Astrocyte (in vitro differentiated cells and primary cell): Measurements from ENCODE around the gene IFT22. TPM values are rescaled to one million over a fixed set of nuclear protein-coding genes. Genes with fewer than 3 reads are reported as not detected.
A peak's percentile ranks its signal among the peaks of the same experiment; 100 is the strongest.
"Not testable (repeated sequence)": the region's sequence is repeated elsewhere in the genome, so short reads cannot be mapped to it uniquely, and the experiment has no call there.

Experiments used
- DNase-seq: peaks from one replicate; pipeline ENCODE4 v3.0.0-alpha.2; 2010; ENCODE audit warnings: low read depth
- FAIRE-seq: peaks from 2 replicates; lab custom pipeline; 2011; peaks lifted over from hg19 to GRCh38; lab: Jason Lieb, UNC
- H2AFZ ChIP-seq: 2 replicates; pipeline ENCODE4 v1.6.0; 2012; ENCODE audit warnings: low read depth, low read length, inconsistent platforms
- H3K27ac ChIP-seq: 2 replicates; pipeline ENCODE4 v1.5.1; 2011; ENCODE audit warnings: low read depth, low read length, inconsistent platforms
- H3K27me3 ChIP-seq: 2 replicates; pipeline ENCODE4 v1.6.0; 2011; ENCODE audit warnings: low read length, inconsistent platforms; ENCODE audit not compliant: insufficient read depth
- H3K36me3 ChIP-seq: 2 replicates; pipeline ENCODE4 v1.5.1; 2011; ENCODE audit warnings: low read length, inconsistent platforms; ENCODE audit not compliant: insufficient read depth
- H3K4me1 ChIP-seq: 2 replicates; pipeline ENCODE4 v1.5.1; 2011; ENCODE audit warnings: low read length, inconsistent platforms; ENCODE audit not compliant: insufficient read depth
- H3K4me2 ChIP-seq: 2 replicates; pipeline ENCODE4 v1.6.0; 2012; ENCODE audit warnings: low read length, inconsistent platforms
- H3K4me3 ChIP-seq: 2 replicates; pipeline ENCODE4 v1.5.1; 2011; ENCODE audit warnings: low read depth, mild to moderate bottlenecking, low read length, inconsistent platforms; ENCODE audit not compliant: insufficient read depth
- H3K79me2 ChIP-seq: 2 replicates; pipeline ENCODE4 v1.6.0; 2012; ENCODE audit warnings: mild to moderate bottlenecking, low read length, inconsistent platforms; ENCODE audit not compliant: insufficient read depth
- H3K9ac ChIP-seq: 2 replicates; pipeline ENCODE4 v1.6.0; 2012; ENCODE audit warnings: mild to moderate bottlenecking, low read length, inconsistent platforms
- H3K9me3 ChIP-seq: 2 replicates; pipeline ENCODE4 v1.5.1; 2012; ENCODE audit warnings: low read depth, mild to moderate bottlenecking, low read length, inconsistent platforms; ENCODE audit not compliant: insufficient read depth
- H4K20me1 ChIP-seq: 2 replicates; pipeline ENCODE4 v1.6.0; 2012; ENCODE audit warnings: low read length, inconsistent platforms; ENCODE audit not compliant: insufficient read depth
- H3K27ac Mint-ChIP-seq: one replicate; pipeline ENCODE4 v1.8.0; 2021; ENCODE audit warnings: mild to moderate bottlenecking, mixed read lengths; ENCODE audit not compliant: unreplicated experiment
- H3K27me3 Mint-ChIP-seq: one replicate; pipeline ENCODE4 v1.8.0; 2021; ENCODE audit warnings: low read depth, mixed read lengths; ENCODE audit not compliant: unreplicated experiment
- H3K36me3 Mint-ChIP-seq: one replicate; pipeline ENCODE4 v1.8.0; 2021; ENCODE audit warnings: low read depth, mixed read lengths; ENCODE audit not compliant: unreplicated experiment
- H3K4me1 Mint-ChIP-seq: one replicate; pipeline ENCODE4 v1.8.0; 2021; ENCODE audit warnings: low read depth, mixed read lengths; ENCODE audit not compliant: unreplicated experiment
- H3K4me3 Mint-ChIP-seq: one replicate; pipeline ENCODE4 v1.8.0; 2021; ENCODE audit warnings: mild to moderate bottlenecking, moderate library complexity, mixed read lengths; ENCODE audit not compliant: unreplicated experiment
- H3K9me3 Mint-ChIP-seq: one replicate; pipeline ENCODE4 v1.8.0; 2021; ENCODE audit warnings: mild to moderate bottlenecking, mixed read lengths; ENCODE audit not compliant: unreplicated experiment
- EZH2 ChIP-seq: IDR thresholded peaks from 2 replicates; pipeline ENCODE4 v1.6.1; 2012; ENCODE audit warnings: mild to moderate bottlenecking, low read length, inconsistent platforms; ENCODE audit not compliant: insufficient read depth
- total RNA-seq: library from RNA; stranded (reverse); gene quantifications from 2 replicates; pipeline ENCODE4 v1.2.1, GENCODE V29; 2021
- TF ChIP-seq, protein P1 (sequence below): IDR thresholded peaks from 2 replicates; pipeline ENCODE4 v1.5.1; 2011; ENCODE audit warnings: low read depth, mild to moderate bottlenecking, inconsistent platforms, low read length, moderate library complexity; ENCODE audit not compliant: insufficient read depth

Gene IFT22
- total RNA-seq, 1 donor from 2014 or later, result 20.9 TPM

DNA sequence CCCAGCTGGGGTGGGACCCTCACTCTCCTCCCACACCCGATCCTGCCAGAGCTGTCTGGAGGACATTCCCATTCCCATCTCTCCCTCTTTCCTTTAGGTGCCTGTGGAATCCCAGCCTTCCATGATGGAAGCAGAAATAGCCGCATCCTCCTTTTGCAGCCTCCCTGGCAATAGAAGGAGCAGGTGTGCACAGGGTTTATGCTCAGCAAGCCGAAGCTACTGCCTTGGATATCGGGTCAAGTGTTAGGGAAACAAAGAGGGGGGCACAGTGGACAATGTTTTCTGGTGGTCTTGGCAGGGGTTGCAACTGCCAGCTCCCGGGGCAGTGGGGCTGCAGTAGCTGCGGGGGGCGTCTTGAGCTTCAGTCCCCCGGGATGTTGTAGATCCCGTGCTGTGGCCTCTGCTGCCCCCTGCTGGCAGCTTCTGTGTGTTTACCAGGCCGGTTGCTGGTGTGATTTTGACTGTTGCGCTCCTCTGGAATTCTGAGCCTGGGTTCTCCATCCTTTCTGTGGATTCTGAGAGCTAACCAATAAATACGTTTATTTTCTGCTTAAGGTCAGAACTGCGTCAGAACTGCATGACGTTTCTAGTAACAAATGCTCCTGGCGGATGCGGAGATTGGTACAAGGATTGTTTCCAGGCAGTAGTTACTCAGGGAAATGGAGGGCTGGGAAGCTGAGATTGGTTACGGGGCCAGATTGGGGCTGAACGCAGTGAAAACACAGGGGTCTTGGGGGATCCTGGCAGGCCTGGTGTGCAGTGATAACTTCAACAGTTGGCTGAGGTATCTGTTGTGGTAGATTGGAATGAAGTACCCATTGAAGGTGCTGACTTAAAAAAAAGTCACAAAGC, 31.2 kb downstream of the IFT22 start:
- not testable (repeated sequence) for FAIRE-seq, H3K4me1 ChIP-seq, H3K4me3 ChIP-seq, H3K27ac ChIP-seq, H3K36me3 ChIP-seq, H3K9me3 ChIP-seq, H3K4me3 Mint-ChIP-seq, H2AFZ ChIP-seq, H3K79me2 ChIP-seq, H3K9ac ChIP-seq, H3K27me3 ChIP-seq, H3K4me2 ChIP-seq, H3K27ac Mint-ChIP-seq, H3K36me3 Mint-ChIP-seq, H3K4me1 Mint-ChIP-seq, H3K9me3 Mint-ChIP-seq, H4K20me1 ChIP-seq, DNase-seq
- peaks cover 54% of the 10 kb centered on the region for H3K27me3 Mint-ChIP-seq
- TF ChIP-seq, protein P1, sequence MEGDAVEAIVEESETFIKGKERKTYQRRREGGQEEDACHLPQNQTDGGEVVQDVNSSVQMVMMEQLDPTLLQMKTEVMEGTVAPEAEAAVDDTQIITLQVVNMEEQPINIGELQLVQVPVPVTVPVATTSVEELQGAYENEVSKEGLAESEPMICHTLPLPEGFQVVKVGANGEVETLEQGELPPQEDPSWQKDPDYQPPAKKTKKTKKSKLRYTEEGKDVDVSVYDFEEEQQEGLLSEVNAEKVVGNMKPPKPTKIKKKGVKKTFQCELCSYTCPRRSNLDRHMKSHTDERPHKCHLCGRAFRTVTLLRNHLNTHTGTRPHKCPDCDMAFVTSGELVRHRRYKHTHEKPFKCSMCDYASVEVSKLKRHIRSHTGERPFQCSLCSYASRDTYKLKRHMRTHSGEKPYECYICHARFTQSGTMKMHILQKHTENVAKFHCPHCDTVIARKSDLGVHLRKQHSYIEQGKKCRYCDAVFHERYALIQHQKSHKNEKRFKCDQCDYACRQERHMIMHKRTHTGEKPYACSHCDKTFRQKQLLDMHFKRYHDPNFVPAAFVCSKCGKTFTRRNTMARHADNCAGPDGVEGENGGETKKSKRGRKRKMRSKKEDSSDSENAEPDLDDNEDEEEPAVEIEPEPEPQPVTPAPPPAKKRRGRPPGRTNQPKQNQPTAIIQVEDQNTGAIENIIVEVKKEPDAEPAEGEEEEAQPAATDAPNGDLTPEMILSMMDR, result peak; percentile 40

DNA sequence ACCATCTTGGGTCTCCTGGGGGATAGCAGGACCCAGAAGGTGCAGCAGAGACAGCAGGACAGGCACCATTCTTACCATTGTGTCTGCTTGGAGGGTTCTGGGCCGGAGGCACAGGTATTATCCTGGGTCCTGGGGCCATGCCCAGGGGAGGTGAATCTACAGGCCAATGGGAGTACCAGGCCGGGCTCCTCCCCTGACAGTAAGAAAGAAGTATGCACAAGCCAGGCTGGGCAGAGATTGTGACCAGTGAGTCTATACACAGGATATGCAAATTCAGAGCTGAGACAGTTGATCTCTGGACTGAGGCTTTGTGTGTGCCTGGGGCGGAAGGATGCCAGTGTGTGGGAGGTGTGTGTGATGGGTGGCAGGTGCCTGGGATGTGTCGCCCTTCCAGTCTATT, 31.9 kb downstream of the IFT22 start:
- not testable (repeated sequence) for H3K9me3 ChIP-seq, H3K27ac ChIP-seq, H3K4me1 Mint-ChIP-seq, H2AFZ ChIP-seq, H3K4me3 ChIP-seq, DNase-seq, H3K36me3 ChIP-seq, H3K79me2 ChIP-seq, H3K4me2 ChIP-seq, H3K9ac ChIP-seq, FAIRE-seq, H3K4me3 Mint-ChIP-seq, H3K4me1 ChIP-seq, H3K9me3 Mint-ChIP-seq, H3K36me3 Mint-ChIP-seq, H3K27ac Mint-ChIP-seq, H4K20me1 ChIP-seq, H3K27me3 ChIP-seq
- H3K27me3 Mint-ChIP-seq, result peaks cover 50% of the 10 kb centered on the region

DNA sequence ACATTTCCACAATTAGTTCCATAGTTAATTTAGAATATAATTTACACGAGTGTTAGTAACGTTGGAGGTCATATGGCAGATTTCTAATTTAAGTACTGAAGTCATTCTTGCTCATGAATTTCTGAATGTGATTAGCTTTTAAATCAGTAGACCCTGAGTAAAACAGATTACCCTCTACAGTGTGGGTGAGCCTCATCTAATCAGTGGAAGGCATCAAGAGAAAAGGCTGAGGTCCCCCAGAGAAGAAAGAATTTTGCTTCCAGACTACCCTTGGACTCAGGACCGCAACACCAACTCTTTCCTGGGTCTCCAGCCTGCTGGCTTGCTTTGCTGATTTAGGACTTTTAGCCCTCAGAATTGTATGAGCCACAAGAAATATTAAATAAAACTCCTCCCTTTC, 33.2 kb downstream of the IFT22 start:
- DNase-seq (no peak), FAIRE-seq (no peak)
- H3K9me3 Mint-ChIP-seq, result peaks cover 2% of the 10 kb centered on the region
- no peak overlapping the region for H3K4me3 Mint-ChIP-seq
- Histone ChIP-seq H3K79me2 (no peaks in the 10 kb centered on the region), H3K27ac (no peak overlapping the region), H3K9ac (no peak overlapping the region), H3K9me3 (no peaks in the 10 kb centered on the region), H3K27me3 (peaks cover 6% of the 10 kb centered on the region), H3K4me2 (no peak overlapping the region), H4K20me1 (no peaks in the 10 kb centered on the region), H2AFZ (no peak overlapping the region), H3K4me1 (no peaks in the 10 kb centered on the region), H3K36me3 (no peaks in the 10 kb centered on the region), H3K4me3 (no peak overlapping the region)
- H3K4me1 Mint-ChIP-seq, result no peaks in the 10 kb centered on the region
- H3K36me3 Mint-ChIP-seq, result peaks cover 3% of the 10 kb centered on the region
- no peak overlapping the region for H3K27ac Mint-ChIP-seq
- H3K27me3 Mint-ChIP-seq, result peaks cover 39% of the 10 kb centered on the region
- TF ChIP-seq, protein P1, result no peak
- TF ChIP-seq EZH2, result no peak
